ENCODE data around the gene CTNNA1. TPM values are rescaled to one million over a fixed set of nuclear protein-coding genes. Genes with fewer than 3 reads are reported as not detected.

CTNNA1 gene
- total RNA-seq, 3 donors from 2014 or later: 347 to 457 (median 380) TPM

DNA sequence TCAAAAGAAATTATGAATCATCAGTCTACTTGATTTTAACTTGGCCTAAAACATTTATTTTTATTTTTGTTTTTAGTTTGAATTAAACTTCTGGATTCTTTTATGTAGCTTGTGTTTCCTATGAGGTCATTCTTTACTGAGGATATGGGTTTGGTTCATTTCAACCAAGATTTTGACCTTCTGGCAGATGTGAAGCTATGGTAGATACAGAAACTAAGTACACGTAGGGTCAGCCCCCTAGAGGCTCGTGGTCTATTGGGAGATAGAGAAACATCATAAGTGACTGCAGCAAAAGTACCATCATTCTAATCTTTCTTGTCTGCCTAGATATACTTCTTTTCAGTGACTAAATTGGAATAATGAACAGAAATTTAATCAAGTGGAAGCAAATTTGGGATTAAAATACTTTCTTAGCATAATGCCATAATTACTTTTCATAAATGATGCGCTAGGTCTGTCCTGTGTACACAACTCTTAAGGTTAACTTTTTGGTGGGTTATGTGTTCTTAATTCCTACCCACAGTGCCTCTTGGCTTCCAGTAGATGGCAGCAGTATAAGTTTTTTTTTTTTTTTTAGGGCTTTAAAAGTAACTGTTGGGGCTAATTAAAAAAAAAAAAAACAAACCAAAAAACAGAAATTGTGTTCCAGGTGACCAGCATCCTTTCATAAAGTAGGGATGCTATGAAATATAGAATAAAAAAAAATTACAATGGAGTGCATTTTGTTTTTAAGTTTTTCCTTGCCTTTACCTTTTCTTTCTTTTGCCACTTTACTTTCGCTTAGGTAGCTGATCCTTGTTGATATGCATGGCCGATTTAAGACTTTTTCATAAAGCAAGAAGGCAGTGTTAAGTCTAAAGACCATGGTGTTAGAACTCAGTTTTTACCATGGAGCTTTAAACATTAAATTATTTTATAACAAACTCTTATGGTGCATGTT is 72.0 kb downstream of the CTNNA1 start:
- no peak overlapping the region for H3K4me3 ChIP-seq
- H3K36me3 ChIP-seq (ENCODE audit: low read depth): peaks cover 7% of the 10 kb centered on the region
- intact Hi-C loops (cut with DNase I, micrococcal nuclease): no loop called here
- ATAC-seq (no peak), DNase-seq (no peak)
- TF ChIP-seq, protein P1, sequence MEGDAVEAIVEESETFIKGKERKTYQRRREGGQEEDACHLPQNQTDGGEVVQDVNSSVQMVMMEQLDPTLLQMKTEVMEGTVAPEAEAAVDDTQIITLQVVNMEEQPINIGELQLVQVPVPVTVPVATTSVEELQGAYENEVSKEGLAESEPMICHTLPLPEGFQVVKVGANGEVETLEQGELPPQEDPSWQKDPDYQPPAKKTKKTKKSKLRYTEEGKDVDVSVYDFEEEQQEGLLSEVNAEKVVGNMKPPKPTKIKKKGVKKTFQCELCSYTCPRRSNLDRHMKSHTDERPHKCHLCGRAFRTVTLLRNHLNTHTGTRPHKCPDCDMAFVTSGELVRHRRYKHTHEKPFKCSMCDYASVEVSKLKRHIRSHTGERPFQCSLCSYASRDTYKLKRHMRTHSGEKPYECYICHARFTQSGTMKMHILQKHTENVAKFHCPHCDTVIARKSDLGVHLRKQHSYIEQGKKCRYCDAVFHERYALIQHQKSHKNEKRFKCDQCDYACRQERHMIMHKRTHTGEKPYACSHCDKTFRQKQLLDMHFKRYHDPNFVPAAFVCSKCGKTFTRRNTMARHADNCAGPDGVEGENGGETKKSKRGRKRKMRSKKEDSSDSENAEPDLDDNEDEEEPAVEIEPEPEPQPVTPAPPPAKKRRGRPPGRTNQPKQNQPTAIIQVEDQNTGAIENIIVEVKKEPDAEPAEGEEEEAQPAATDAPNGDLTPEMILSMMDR (IDR thresholded peaks at IDR 0.05): peak; percentile 35
- H3K9me3 ChIP-seq: no peaks in the 10 kb centered on the region
- H3K4me1 ChIP-seq (ENCODE audit: low read depth): no peaks in the 10 kb centered on the region

DNA sequence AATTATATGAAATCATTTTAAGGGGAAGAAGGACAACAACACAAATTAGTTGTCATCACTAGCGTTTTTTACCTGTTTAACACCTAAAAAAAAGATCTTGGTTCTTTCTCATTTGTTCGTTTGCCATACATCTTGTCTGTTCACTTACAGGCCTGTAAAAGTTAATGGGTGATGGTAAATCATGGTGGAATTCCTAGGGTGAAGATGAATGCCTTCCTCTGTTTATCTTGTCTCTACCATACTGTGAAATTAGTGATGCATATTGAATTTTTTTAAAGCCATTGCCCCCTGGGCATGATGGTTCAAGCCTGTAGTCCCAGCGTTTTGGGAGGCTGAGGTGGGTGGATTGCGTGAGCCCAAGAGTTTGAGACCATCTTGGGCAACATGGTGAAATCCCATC is 75.3 kb downstream of the CTNNA1 start:
- intact Hi-C loops (cut with DNase I, micrococcal nuclease): no loop called here
- H3K4me3 ChIP-seq: no peak overlapping the region
- H3K36me3 ChIP-seq (ENCODE audit: low read depth): peaks cover 7% of the 10 kb centered on the region
- DNase-seq (no peak), ATAC-seq (no peak)
- no peaks in the 10 kb centered on the region for H3K9me3 ChIP-seq
- no peaks in the 10 kb centered on the region for H3K4me1 ChIP-seq (ENCODE audit: low read depth)
- TF ChIP-seq, protein P1 (IDR thresholded peaks at IDR 0.05): no peak

GRCh38 chr5:138829341-138829740 is 76.1 kb downstream of the CTNNA1 start:
- TF ChIP-seq, protein P1 (IDR thresholded peaks at IDR 0.05): no peak
- intact Hi-C loops (cut with DNase I, micrococcal nuclease): no loop called here
- Histone ChIP-seq H3K36me3 (ENCODE audit: low read depth) (peaks cover 7% of the 10 kb centered on the region), H3K9me3 (no peaks in the 10 kb centered on the region), H3K4me1 (ENCODE audit: low read depth) (no peaks in the 10 kb centered on the region), H3K4me3 (no peak overlapping the region)
- no peak for ATAC-seq
- DNase-seq: no peak

DNA sequence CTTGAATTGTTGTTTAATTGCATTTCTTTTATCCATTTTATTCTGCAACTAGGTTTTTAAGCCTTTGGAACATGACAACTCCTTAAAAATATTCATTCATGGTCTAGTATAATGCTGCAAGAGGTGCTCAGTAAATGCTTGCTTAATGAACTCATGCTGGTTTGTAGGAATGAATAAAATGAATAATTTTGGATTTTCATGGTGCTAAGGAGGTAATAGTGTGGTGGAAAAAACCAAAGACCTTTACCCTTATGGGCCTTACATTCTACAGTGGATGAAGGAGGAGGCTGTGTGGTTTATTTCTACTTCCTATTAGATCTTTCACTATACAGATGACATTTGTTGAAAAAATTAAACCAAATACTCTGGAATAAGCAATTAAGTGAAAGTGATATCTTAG is 78.5 kb downstream of the CTNNA1 start:
- Histone ChIP-seq H3K4me3 (no peak overlapping the region), H3K36me3 (ENCODE audit: low read depth) (peaks cover 3% of the 10 kb centered on the region), H3K9me3 (peaks cover 5% of the 10 kb centered on the region), H3K4me1 (ENCODE audit: low read depth) (no peaks in the 10 kb centered on the region)
- TF ChIP-seq, protein P1 (IDR thresholded peaks at IDR 0.05): no peak
- intact Hi-C loops (cut with DNase I, micrococcal nuclease): no loop called here
- no peak for ATAC-seq
- DNase-seq: no peak

GRCh38 chr5:138832218-138832617 is 79.0 kb downstream of the CTNNA1 start:
- DNase-seq: no peak
- intact Hi-C loops (cut with DNase I, micrococcal nuclease): no loop called here
- no peak for ATAC-seq
- Histone ChIP-seq H3K9me3 (peaks cover 5% of the 10 kb centered on the region), H3K36me3 (ENCODE audit: low read depth) (no peaks in the 10 kb centered on the region), H3K4me3 (no peak overlapping the region), H3K4me1 (ENCODE audit: low read depth) (no peaks in the 10 kb centered on the region)
- TF ChIP-seq, protein P1 (IDR thresholded peaks at IDR 0.05): no peak

Measured in mucosa of descending colon (tissue), 3 donors.